WERI-Rb-1 (cell line): ENCODE data around the gene NMT2.

Experiments
- DNase-seq: peaks from one replicate; pipeline ENCODE4 v3.0.0-alpha.2; 2020
- H3K27ac ChIP-seq: fragments of 250-450 bp; sonication (Bioruptor Pico); 2 replicates; pipeline ENCODE4 v1.5.1; 2020; ENCODE audit warnings: mild to moderate bottlenecking, moderate library complexity
- H3K27me3 ChIP-seq: fragments of 250-450 bp; sonication (Bioruptor Pico); 2 replicates; pipeline ENCODE4 v1.5.1; 2021; ENCODE audit warnings: mild to moderate bottlenecking, low read depth, moderate library complexity; ENCODE audit not compliant: insufficient read depth, severe bottlenecking
- H3K36me3 ChIP-seq: fragments of 250-450 bp; sonication (Bioruptor Pico); 2 replicates; pipeline ENCODE4 v1.5.1; 2020; ENCODE audit warnings: mild to moderate bottlenecking, moderate library complexity
- H3K4me3 ChIP-seq: 2 replicates; pipeline ENCODE4 v1.5.1; 2011; ENCODE audit warnings: low read depth, mild to moderate bottlenecking, control low read depth, low read length
- H3K9me3 ChIP-seq: fragments of 250-450 bp; sonication (Bioruptor Pico); 2 replicates; pipeline ENCODE4 v1.5.1; 2021; ENCODE audit warnings: mild to moderate bottlenecking, moderate library complexity; ENCODE audit not compliant: severe bottlenecking
- CTCF ChIP-seq: IDR thresholded peaks from 2 replicates; pipeline ENCODE4 v1.5.1; 2011; ENCODE audit warnings: low read depth, mild to moderate bottlenecking, control low read depth, inconsistent platforms, low read length

NMT2 gene

DNA sequence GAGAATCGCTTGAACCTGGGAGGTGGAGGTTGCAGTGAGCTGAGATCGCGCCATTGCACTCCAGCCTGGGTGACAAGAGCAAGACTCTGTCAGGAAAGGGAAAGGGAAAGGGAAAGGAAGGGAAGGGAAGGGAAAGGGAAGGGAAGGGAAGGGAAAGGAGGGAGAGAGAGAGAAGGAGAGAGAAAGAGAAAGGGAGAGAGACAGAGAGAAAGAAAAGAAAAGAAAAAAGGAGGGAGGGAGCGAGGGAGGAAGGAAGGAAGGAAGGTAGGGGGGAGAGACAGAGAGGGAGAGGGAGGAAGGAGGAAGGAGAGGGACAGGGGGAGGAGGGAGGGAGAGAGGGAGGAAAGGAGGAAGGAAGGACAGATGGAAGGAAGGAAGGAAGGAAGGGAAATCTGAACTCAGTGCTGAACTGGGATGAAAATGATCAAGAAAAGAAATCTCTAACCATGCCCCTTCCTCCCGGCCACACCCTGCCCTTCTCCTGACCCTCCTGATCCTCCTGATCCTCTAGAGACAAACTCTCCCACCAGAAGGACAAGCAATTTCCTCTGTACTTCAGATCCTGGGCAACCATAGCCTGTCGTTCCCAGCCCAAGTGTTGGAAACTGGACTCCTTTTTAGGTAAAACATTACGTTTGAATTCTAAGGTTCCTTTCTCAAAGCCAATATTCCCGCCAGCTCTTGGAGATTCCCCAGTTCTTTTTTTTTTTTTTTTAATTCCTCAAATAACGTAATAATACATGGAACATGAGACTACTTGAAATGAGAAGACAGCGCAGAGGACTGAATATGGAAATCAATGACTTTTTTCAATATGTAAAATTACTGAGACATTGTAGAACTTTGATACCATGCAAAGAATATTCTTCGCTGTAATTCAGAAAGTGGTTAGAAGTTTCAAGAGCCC, 32.1 kb downstream of the NMT2 start:
- no peaks in the 10 kb centered on the region; the same call in 1 of the 2 replicates for H3K36me3 ChIP-seq
- no peaks in the 10 kb centered on the region for H3K9me3 ChIP-seq
- no peaks in the 10 kb centered on the region for H3K27me3 ChIP-seq
- no peak for DNase-seq
- H3K27ac ChIP-seq: no peak overlapping the region
- TF ChIP-seq CTCF: no peak
- no peak overlapping the region for H3K4me3 ChIP-seq

GRCh38 chr10:15131330-15131729, 37.2 kb downstream of the NMT2 start:
- no peak for DNase-seq
- Histone ChIP-seq H3K27ac (no peak overlapping the region), H3K27me3 (no peaks in the 10 kb centered on the region), H3K36me3 (no peaks in the 10 kb centered on the region; the same call in 1 of the 2 replicates), H3K4me3 (no peak overlapping the region), H3K9me3 (no peaks in the 10 kb centered on the region)
- TF ChIP-seq CTCF: no peak

DNA sequence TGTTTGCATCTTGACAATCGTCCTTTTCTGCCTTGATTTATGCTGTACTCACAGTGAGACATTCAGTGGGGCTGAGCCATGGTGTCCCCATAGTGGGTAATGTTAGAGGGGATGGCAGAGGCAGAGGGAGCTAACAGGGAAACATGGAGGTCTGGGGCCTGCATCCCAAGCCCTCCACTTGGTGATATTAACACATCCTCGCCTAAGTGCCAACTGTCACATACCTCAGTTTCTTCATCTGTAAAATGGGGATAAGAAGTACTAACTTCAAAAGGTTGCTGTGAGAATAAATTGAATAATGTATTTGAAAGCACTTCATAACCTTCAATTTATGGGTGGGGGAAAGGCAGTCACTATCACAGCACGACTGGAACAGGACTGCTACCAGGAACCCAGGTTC, 43.6 kb downstream of the NMT2 start:
- Histone ChIP-seq H3K27me3 (no peaks in the 10 kb centered on the region), H3K36me3 (no peaks in the 10 kb centered on the region; the same call in 1 of the 2 replicates), H3K27ac (no peak overlapping the region), H3K4me3 (no peak overlapping the region), H3K9me3 (no peaks in the 10 kb centered on the region)
- no peak for DNase-seq
- TF ChIP-seq CTCF: no peak

DNA sequence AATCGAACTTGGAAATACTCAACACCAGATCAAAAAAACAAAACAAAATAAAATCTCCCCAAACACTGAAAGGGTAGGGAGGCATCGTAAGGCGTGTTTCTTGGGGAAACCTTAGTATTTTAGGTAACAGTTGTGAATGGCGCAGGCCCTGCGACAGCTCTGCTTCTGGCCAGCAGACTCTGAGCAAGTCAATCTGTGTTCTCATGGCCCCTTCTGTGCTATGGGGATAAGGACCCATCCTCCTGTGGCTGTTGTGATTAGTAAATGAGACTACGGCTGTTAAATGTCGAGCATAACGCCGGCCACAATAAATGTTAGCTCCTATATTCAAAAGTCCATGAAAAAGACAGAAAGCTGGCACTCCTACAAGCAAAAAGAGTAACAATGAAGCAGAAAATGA, 44.3 kb downstream of the NMT2 start:
- H3K36me3 ChIP-seq: no peaks in the 10 kb centered on the region; the same call in 1 of the 2 replicates
- no peaks in the 10 kb centered on the region for H3K27me3 ChIP-seq
- no peak overlapping the region for H3K27ac ChIP-seq
- no peaks in the 10 kb centered on the region for H3K9me3 ChIP-seq
- H3K4me3 ChIP-seq: no peak overlapping the region
- TF ChIP-seq CTCF: no peak
- no peak for DNase-seq

- H3K27ac ChIP-seq: no peak overlapping the region
- H3K9me3 ChIP-seq: no peaks in the 10 kb centered on the region
- H3K27me3 ChIP-seq: no peaks in the 10 kb centered on the region
- TF ChIP-seq CTCF: no peak
- no peak overlapping the region for H3K4me3 ChIP-seq
- no peak for DNase-seq
- H3K36me3 ChIP-seq: no peaks in the 10 kb centered on the region; the same call in 1 of the 2 replicates
These were observed 44.7 kb downstream of the NMT2 start for GRCh38 chr10:15123749-15124184.
